Measurements from ENCODE around the gene ARHGEF4. TPM values are rescaled to one million over a fixed set of nuclear protein-coding genes. Genes with fewer than 3 reads are reported as not detected.

The ARHGEF4 gene
- total RNA-seq, 4 donors from 2014 or later: 23.7 to 51.5 (median 37.1) TPM

DNA sequence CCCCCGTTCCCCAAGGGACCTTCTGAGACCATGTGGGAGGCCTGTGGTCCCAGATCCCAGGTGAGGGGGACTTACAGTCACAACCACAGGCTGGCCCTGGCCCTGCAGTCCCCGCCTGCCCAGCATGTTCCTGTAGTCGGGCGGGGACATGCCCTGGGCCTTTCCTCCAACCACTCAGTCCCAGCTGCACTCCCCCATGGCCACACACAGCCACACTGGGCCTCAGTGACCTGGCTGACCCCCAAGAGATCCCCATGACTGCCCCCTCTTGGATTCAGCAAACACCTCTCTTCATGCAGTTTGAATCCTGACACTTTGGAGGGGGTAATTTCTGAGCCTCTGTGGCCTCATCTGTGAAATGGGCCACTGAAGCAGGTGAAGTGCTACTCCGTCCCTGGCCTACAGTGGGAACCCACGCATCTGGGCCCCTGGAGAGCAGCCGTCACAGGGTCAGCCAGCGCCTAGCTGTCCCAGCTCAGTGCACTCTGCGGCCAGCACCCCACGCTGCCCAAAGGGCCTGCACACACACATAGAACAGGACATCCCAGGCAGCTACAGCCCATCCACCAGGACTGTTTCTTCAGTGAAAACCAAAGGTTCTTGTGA lies 12.7 kb upstream of the ARHGEF4 start:
- Histone ChIP-seq H3K4me1 (peaks cover 15 to 28% (median 21%) of the 10 kb centered on the region in 4 donors), H3K9me3 (no peaks in the 10 kb centered on the region), H3K27me3 (peaks cover 0 to 13% (median 0%) of the 10 kb centered on the region in 4 donors), H3K36me3 (no peaks in the 10 kb centered on the region), H3K4me3 (no peak overlapping the region), H3K27ac (replicated peaks in 1 of 4) (no peak overlapping the region)
- no peak for DNase-seq (ENCODE audit: extremely low spot score)
- whole genome bisulfite sequencing: 94% methylated on average over 4 of the region's 10 CpGs
- TF ChIP-seq POLR2A (IDR thresholded peaks at IDR 0.05; ENCODE audit: low read depth): no peak
- TF ChIP-seq POLR2AphosphoS5 (IDR thresholded peaks at IDR 0.05): no peak
- no peak for TF ChIP-seq EP300 (IDR thresholded peaks at IDR 0.05)
- TF ChIP-seq, protein P1, sequence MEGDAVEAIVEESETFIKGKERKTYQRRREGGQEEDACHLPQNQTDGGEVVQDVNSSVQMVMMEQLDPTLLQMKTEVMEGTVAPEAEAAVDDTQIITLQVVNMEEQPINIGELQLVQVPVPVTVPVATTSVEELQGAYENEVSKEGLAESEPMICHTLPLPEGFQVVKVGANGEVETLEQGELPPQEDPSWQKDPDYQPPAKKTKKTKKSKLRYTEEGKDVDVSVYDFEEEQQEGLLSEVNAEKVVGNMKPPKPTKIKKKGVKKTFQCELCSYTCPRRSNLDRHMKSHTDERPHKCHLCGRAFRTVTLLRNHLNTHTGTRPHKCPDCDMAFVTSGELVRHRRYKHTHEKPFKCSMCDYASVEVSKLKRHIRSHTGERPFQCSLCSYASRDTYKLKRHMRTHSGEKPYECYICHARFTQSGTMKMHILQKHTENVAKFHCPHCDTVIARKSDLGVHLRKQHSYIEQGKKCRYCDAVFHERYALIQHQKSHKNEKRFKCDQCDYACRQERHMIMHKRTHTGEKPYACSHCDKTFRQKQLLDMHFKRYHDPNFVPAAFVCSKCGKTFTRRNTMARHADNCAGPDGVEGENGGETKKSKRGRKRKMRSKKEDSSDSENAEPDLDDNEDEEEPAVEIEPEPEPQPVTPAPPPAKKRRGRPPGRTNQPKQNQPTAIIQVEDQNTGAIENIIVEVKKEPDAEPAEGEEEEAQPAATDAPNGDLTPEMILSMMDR (IDR thresholded peaks at IDR 0.05): no peak
- intact Hi-C loops (cut with DNase I): no loop called here

DNA sequence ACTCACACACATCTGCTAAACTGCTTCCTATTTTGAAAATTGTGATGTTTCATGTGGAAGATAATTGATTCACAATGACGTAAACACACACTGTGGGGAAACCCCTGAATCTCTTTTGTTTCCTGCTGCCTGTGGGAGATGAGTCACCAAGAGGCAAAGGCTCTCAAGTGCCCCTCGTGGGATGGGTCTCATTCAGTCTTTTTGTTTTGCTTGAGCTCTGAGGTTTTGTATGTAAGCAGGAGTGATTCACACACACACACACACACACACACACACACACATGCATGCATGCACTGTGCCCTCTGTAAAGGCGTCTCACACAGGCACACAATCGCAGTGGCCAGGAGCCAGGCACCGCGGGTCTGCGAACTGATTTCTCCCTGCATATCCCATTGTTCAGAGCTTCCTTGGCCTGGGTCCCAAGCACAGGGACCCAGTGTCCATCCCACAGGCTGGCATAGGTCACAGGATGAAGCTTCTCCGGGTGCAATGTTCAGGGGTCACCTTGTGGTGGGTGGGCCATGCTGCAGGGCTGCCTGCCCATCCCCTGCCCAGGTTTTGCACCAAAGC lies 12.1 kb upstream of the ARHGEF4 start:
- intact Hi-C loops (cut with DNase I): no loop called here
- Histone ChIP-seq H3K27ac (replicated peaks in 1 of 4) (no peak overlapping the region), H3K36me3 (no peaks in the 10 kb centered on the region), H3K27me3 (peaks cover 0 to 7% (median 0%) of the 10 kb centered on the region in 4 donors), H3K4me3 (no peak overlapping the region), H3K4me1 (peaks cover 11 to 22% (median 17%) of the 10 kb centered on the region in 4 donors), H3K9me3 (no peaks in the 10 kb centered on the region)
- TF ChIP-seq, protein P1 (IDR thresholded peaks at IDR 0.05): no peak
- no peak for TF ChIP-seq POLR2AphosphoS5 (IDR thresholded peaks at IDR 0.05)
- no peak for TF ChIP-seq POLR2A (IDR thresholded peaks at IDR 0.05; ENCODE audit: low read depth)
- TF ChIP-seq EP300 (IDR thresholded peaks at IDR 0.05): no peak
- no peak for DNase-seq (ENCODE audit: extremely low spot score)
- 62% methylated on average over 7 of the region's 8 CpGs for WGBS

DNA sequence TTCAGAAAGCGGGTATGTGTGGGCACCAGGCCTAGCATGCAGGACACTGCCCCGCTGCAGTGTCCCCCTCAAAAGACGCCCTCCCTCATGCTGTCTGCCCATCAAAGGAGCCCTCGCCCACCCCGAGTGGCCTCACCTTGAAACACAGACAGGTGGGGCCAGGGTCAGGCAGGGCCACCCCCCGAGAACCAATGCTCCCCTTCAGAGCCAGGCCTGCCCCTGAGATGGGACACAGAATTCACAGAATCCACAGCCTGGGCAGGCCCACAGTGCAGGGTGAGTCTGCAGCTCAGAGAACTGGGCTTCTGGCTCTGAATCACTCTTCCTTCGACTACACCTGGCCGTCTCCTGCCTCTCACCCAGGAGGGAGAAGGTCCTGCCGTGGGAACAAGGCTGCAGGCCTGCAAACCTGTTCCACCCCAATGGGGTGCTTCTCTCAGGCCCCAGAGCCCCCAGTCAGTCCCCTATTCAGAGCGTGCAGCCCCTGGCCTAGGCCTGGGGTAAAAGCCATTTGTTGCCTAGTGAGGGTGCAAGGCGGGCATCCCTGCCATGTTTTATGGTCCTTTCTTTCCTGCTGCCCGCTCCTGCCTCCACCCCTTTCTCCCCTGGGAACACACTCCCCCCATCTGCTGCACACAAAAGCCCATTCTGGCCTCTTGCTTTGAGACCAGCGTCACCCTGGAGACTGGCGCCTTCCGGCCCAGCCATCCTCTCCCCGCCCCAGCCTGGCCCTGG lies 11.3 kb upstream of the ARHGEF4 start:
- 86% methylated on average over 13 of the region's 16 CpGs for WGBS
- Histone ChIP-seq H3K36me3 (no peaks in the 10 kb centered on the region), H3K27me3 (peaks cover 0 to 3% (median 0%) of the 10 kb centered on the region in 4 donors), H3K27ac (replicated peaks in 1 of 4) (no peak overlapping the region), H3K9me3 (no peaks in the 10 kb centered on the region), H3K4me3 (no peak overlapping the region), H3K4me1 (peaks cover 5 to 14% (median 8%) of the 10 kb centered on the region in 4 donors)
- no peak for DNase-seq (ENCODE audit: extremely low spot score)
- intact Hi-C loops (cut with DNase I): no loop called here
- TF ChIP-seq EP300 (IDR thresholded peaks at IDR 0.05) (no peak), POLR2A (IDR thresholded peaks at IDR 0.05; ENCODE audit: low read depth) (no peak), POLR2AphosphoS5 (IDR thresholded peaks at IDR 0.05) (no peak)
- TF ChIP-seq, protein P1 (IDR thresholded peaks at IDR 0.05): no peak

DNA sequence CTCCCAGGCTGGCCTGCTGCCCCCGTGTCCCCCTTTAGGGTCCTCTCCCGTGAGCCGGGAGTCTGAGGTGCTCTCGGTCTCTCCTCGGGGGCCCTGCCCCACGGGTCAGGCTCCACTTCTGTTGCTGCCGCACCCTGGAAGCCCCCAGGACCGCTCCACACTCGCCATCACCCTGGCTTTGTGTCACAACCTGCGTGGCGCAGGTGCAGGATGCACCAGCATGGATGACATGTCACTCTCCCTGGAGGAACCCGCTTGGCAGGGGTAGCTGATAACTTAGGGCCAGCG lies 10.8 kb upstream of the ARHGEF4 start:
- Histone ChIP-seq H3K27ac (replicated peaks in 1 of 4) (no peak overlapping the region), H3K4me1 (peaks cover under 1 to 8% (median 4%) of the 10 kb centered on the region in 4 donors), H3K36me3 (no peaks in the 10 kb centered on the region), H3K4me3 (no peak overlapping the region), H3K9me3 (no peaks in the 10 kb centered on the region), H3K27me3 (peaks cover 0 to 3% (median 0%) of the 10 kb centered on the region in 4 donors)
- intact Hi-C loops (cut with DNase I): no loop called here
- WGBS: 90% methylated on average over 12 of the region's 13 CpGs
- DNase-seq (ENCODE audit: extremely low spot score): no peak
- TF ChIP-seq POLR2A (IDR thresholded peaks at IDR 0.05; ENCODE audit: low read depth): no peak
- TF ChIP-seq, protein P1 (IDR thresholded peaks at IDR 0.05): no peak
- TF ChIP-seq EP300 (IDR thresholded peaks at IDR 0.05): no peak
- no peak for TF ChIP-seq POLR2AphosphoS5 (IDR thresholded peaks at IDR 0.05)
